IPS DF 6.9 (cell line): ENCODE data around the gene CUTC.
A peak's percentile ranks its signal among the peaks of the same experiment; 100 is the strongest.

Source experiments
- DNase-seq: peaks from one replicate; pipeline ENCODE4 v3.0.0-alpha.2; 2013; ENCODE audit warnings: low read depth, low spot score
- H3K27ac ChIP-seq: one replicate; pipeline ENCODE4 v1.5.1; 2013; ENCODE audit warnings: low read length, control low read depth
- H3K27me3 ChIP-seq: 2 replicates; pipeline ENCODE4 v1.6.1; 2013; ENCODE audit warnings: mild to moderate bottlenecking, low read length; ENCODE audit not compliant: control insufficient read depth, insufficient read depth
- H3K36me3 ChIP-seq: 2 replicates; pipeline ENCODE4 v1.6.1; 2013; ENCODE audit warnings: low read length; ENCODE audit not compliant: control insufficient read depth, insufficient read depth
- H3K4me1 ChIP-seq: 2 replicates; pipeline ENCODE4 v1.6.1; 2013; ENCODE audit warnings: low read length; ENCODE audit not compliant: control insufficient read depth, insufficient read depth
- H3K4me3 ChIP-seq: 2 replicates; pipeline ENCODE4 v1.5.1; 2013; ENCODE audit warnings: mild to moderate bottlenecking, low read length
- H3K9me3 ChIP-seq: 2 replicates; pipeline ENCODE4 v1.6.1; 2013; ENCODE audit warnings: low read length, inconsistent platforms; ENCODE audit not compliant: control insufficient read depth, insufficient read depth
- WGBS: extraction: QIAGEN DNeasy Blood & Tissue Kit; methylation state at CpG from one replicate; pipeline ENCODE4 v1.1.7; 2013; ENCODE audit warnings: mixed read lengths, missing lambda C conversion rate; ENCODE audit not compliant: insufficient read length, insufficient coverage; 5-methylcytosine and 5-hydroxymethylcytosine counted together

Gene CUTC, protein sequence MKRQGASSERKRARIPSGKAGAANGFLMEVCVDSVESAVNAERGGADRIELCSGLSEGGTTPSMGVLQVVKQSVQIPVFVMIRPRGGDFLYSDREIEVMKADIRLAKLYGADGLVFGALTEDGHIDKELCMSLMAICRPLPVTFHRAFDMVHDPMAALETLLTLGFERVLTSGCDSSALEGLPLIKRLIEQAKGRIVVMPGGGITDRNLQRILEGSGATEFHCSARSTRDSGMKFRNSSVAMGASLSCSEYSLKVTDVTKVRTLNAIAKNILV

DNA sequence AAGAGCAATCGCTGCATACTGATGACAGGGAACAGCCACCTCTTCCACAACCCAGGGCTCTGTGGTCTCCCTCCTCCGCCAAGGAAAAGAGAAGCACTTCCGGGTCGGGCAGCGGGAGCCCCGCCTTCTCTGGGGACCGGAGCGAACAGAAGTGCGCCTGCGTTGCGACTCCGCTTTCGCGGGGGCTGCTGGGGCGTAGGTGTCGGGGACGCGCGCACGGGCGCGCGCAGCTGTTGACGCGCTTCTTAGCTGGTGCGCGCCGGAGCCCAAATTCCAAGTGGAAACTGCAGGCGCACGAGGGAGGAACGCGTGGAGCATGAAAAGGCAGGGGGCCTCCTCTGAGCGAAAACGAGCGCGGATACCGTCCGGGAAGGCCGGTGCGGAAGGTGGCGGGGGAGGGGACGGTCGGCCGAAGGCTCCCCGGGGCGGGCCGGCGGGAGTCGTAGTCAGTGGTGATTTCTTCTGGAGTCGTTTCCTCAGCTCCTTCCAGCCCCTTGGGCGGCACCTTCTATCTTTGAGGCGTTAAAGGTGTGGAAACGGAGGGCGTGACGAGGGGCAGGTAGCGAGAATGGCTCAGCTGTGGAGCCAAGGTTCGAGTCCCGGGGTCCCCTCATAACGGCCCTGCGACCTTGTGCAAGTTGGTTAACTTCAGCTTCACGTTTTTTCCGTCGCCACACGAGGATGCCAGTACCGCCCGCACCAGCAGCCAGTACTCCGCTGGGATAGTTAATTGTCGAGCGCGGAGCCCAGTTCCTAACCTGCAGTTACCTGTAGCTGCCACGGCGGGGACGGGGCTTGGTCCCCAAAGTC, at the start of gene CUTC, which contains the start of gene COX15:
TSS of gene CUTC (plus strand) at position 202 of the 810 bp plus-strand sequence. CDS start at position 317, 115 bp downstream.
TSS of gene COX15 (minus strand) at position 95 of the 810 bp plus-strand sequence. CDS start at position 17, 78 bp downstream.
- WGBS, result no CpG with 5 or more reads among the region's 73 CpGs
- no peaks in the 10 kb centered on the region for H3K9me3 ChIP-seq
- H3K4me1 ChIP-seq, result no peaks in the 10 kb centered on the region
- peak; percentile 96 for DNase-seq
- H3K27me3 ChIP-seq, result no peaks in the 10 kb centered on the region
- peak within 1 kb of the TSS; percentile 93 for H3K4me3 ChIP-seq
- H3K27ac ChIP-seq, result no peak within 1 kb of the TSS
- H3K36me3 ChIP-seq, result peaks cover 3% of the 10 kb centered on the region; the same call in 1 of the 2 replicates

GRCh38 chr10:99682752-99683151, 49.3 kb upstream of the CUTC start:
- no CpG with 5 or more reads among the region's 1 CpG for WGBS
- H3K4me3 ChIP-seq, result no peak overlapping the region
- H3K27ac ChIP-seq, result no peak overlapping the region
- no peak for DNase-seq
- H3K9me3 ChIP-seq, result no peaks in the 10 kb centered on the region
- H3K4me1 ChIP-seq, result no peaks in the 10 kb centered on the region
- no peaks in the 10 kb centered on the region for H3K27me3 ChIP-seq
- no peaks in the 10 kb centered on the region; the same call in 1 of the 2 replicates for H3K36me3 ChIP-seq

- DNase-seq, result no peak
- Histone ChIP-seq H3K4me1 (no peaks in the 10 kb centered on the region), H3K27me3 (no peaks in the 10 kb centered on the region), H3K9me3 (no peaks in the 10 kb centered on the region), H3K27ac (no peak overlapping the region), H3K36me3 (no peaks in the 10 kb centered on the region), H3K4me3 (no peak overlapping the region)
- no CpG with 5 or more reads among the region's 2 CpGs for WGBS
These were observed 46.5 kb upstream of the CUTC start for GRCh38 chr10:99685597-99685967.

- no peak overlapping the region for H3K4me3 ChIP-seq
- H3K27me3 ChIP-seq, result no peaks in the 10 kb centered on the region
- no peaks in the 10 kb centered on the region; the same call in 1 of the 2 replicates for H3K36me3 ChIP-seq
- no CpG with 5 or more reads among the region's 1 CpG for WGBS
- H3K27ac ChIP-seq, result no peak overlapping the region
- DNase-seq, result no peak
- H3K9me3 ChIP-seq, result no peaks in the 10 kb centered on the region
- no peaks in the 10 kb centered on the region for H3K4me1 ChIP-seq
These were observed 42.6 kb upstream of the CUTC start for GRCh38 chr10:99689461-99689860.

DNA sequence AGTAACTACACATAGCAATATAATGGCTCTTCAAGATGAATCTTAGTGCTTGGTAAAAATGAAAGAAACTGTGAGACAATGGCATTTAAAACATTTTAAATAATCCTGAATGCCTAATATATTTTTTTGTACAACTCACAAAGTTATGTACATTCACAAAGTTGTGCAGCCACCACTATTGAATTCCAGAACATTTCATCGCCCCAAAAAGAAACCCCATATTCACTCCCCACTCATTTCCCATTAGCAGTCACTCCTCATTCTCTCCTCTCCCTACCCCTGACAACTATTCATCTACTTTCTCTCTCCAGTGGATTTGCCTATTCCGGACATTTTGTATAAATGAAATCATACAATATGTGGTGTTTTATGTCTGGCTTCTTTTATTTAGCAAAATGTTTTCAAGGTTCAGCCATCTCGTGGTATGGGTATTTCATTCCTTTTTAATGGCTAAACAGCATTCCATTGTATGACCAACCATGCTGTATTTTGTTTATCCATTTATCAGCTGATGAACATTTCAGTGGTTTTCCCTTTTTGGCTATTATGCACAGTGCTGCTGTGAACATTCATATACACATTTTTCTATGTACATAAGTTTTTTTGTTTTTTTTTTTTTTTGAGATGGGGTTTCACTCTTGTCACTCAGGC, 38.0 kb upstream of the CUTC start:
- Histone ChIP-seq H3K27me3 (no peaks in the 10 kb centered on the region), H3K36me3 (peaks cover 4% of the 10 kb centered on the region), H3K4me1 (no peaks in the 10 kb centered on the region), H3K9me3 (no peaks in the 10 kb centered on the region), H3K4me3 (no peak overlapping the region), H3K27ac (no peak overlapping the region)
- no peak for DNase-seq
- WGBS, result no CpG with 5 or more reads among the region's 3 CpGs

- Histone ChIP-seq H3K4me1 (no peaks in the 10 kb centered on the region), H3K27ac (no peak overlapping the region), H3K4me3 (no peak overlapping the region), H3K9me3 (no peaks in the 10 kb centered on the region), H3K36me3 (peaks cover 4% of the 10 kb centered on the region), H3K27me3 (no peaks in the 10 kb centered on the region)
- WGBS, result no CpG with 5 or more reads among the region's 6 CpGs
- DNase-seq, result no peak
These were observed 36.3 kb upstream of the CUTC start for GRCh38 chr10:99695761-99696160.

- Histone ChIP-seq H3K36me3 (peaks cover 4% of the 10 kb centered on the region), H3K4me1 (no peaks in the 10 kb centered on the region), H3K9me3 (no peaks in the 10 kb centered on the region), H3K27me3 (no peaks in the 10 kb centered on the region), H3K27ac (no peak overlapping the region), H3K4me3 (no peak overlapping the region)
- DNase-seq, result peak; percentile 1
- WGBS, result no CpG with 5 or more reads among the region's 8 CpGs
These were observed 33.4 kb upstream of the CUTC start for GRCh38 chr10:99698504-99699080.

GRCh38 chr10:99700649-99701048, 31.4 kb upstream of the CUTC start:
- no peak for DNase-seq

GRCh38 chr10:99708428-99709012, 23.5 kb upstream of the CUTC start:
- no peaks in the 10 kb centered on the region for H3K4me1 ChIP-seq
- no CpG with 5 or more reads among the region's 1 CpG for WGBS
- no peak for DNase-seq
- H3K27me3 ChIP-seq, result no peaks in the 10 kb centered on the region
- H3K9me3 ChIP-seq, result no peaks in the 10 kb centered on the region
- no peaks in the 10 kb centered on the region; the same call in 1 of the 2 replicates for H3K36me3 ChIP-seq
- no peak overlapping the region for H3K27ac ChIP-seq
- H3K4me3 ChIP-seq, result no peak overlapping the region

More at GRCh38 chr10:99700649-99701048, 31.4 kb upstream of the CUTC start:
- no CpG with 5 or more reads among the region's 4 CpGs for WGBS
- Histone ChIP-seq H3K27me3 (no peaks in the 10 kb centered on the region), H3K27ac (no peak overlapping the region), H3K36me3 (peaks cover 4% of the 10 kb centered on the region), H3K9me3 (no peaks in the 10 kb centered on the region), H3K4me1 (no peaks in the 10 kb centered on the region), H3K4me3 (no peak overlapping the region)
